Heart left ventricle (tissue), 13 donors: ENCODE data around the gene NOC2L.

Experiments used
- CTCF ChIP-seq, 12 donors: fragments of 200-600 bp; sonication (generic) in 4 of 12; IDR thresholded peaks; one replicate each; pipeline versions ENCODE4 v1.5.0 to v1.8.0; 2018 to 2022; ENCODE audit warnings: antibody characterized with exemption in 12 of 12, mild to moderate bottlenecking in 5 of 12
- POLR2A ChIP-seq, 2 donors: fragments of 450-650 bp; IDR thresholded peaks; one replicate each; pipeline ENCODE4 v1.6.1; 2017; ENCODE audit warnings: antibody characterized with exemption in 2 of 2, mild to moderate bottlenecking in 2 of 2, moderate library complexity in 2 of 2
- donor health status: ischemic (EF 13 %, LVEDD 7.1; RV severe dilation, severe dysfunction).
- donor health status: DM: no; HTN: yes; CAD: no.
- donor health status: DM: no; HTN: no; CAD: no.
- donor health status: ischemic (EF 25% LVEDD 6.9; RV normal size, moderate dysfunction).
- donor health status: ischemic (EF 25% LVEDD 5.7; RV mildly dilated, moderate dysfunction).
- donor health status: ischemic (EF 35%, LVEDD 5.7; RV mildly dilated, moderate dysfunction).
- donor health status: nonischemic (EF 11% LVEDD 7.7; RV severe dilation, severe dysfunction).
- donor health status: DM: yes; HTN: yes; CAD: no.
- donor health status: PGD.
- donor health status: ischemic (EF 29% LVEDD 5.4; RV normal size, mild dysfunction).
- donor health status: nonischemic (EF 23%, LVEDD 6.1; RV moderate dilation, normal function).

GRCh38 chr1:932776-933602 lies 26.1 kb downstream of the NOC2L start:
- no peak for TF ChIP-seq CTCF (IDR thresholded peaks at IDR 0.05)
- no peak for TF ChIP-seq POLR2A (IDR thresholded peaks at IDR 0.05)
